HCEC 1CT (cell line): ENCODE data around the gene RBM15B.

Experiments used
- DNase-seq: peaks from one replicate; pipeline ENCODE4 v3.0.0-alpha.2; 2017

Gene RBM15B

GRCh38 chr3:51392355-51393133, 1.5 kb downstream of the RBM15B start:
- no peak for DNase-seq

GRCh38 chr3:51393134-51393495, 2.0 kb downstream of the RBM15B start:
- no peak for DNase-seq

- DNase-seq, result no peak
Observed at GRCh38 chr3:51393564-51393963, 2.5 kb downstream of the RBM15B start.

- DNase-seq, result no peak
Observed at GRCh38 chr3:51394541-51394940, 3.5 kb downstream of the RBM15B start.

- DNase-seq, result no peak
Observed at GRCh38 chr3:51395493-51396213, 4.6 kb downstream of the RBM15B start.

GRCh38 chr3:51396401-51396800, 5.3 kb downstream of the RBM15B start:
- DNase-seq, result no peak

- no peak for DNase-seq
Observed at GRCh38 chr3:51397392-51397791, 6.3 kb downstream of the RBM15B start.

- DNase-seq, result no peak
Observed at GRCh38 chr3:51398595-51399310, 7.7 kb downstream of the RBM15B start.

- DNase-seq, result no peak
Observed at GRCh38 chr3:51400166-51400565, 9.1 kb downstream of the RBM15B start.

- no peak for DNase-seq
Observed at GRCh38 chr3:51401735-51402134, 10.7 kb downstream of the RBM15B start.

- DNase-seq, result no peak
Observed at GRCh38 chr3:51403675-51404074, 12.6 kb downstream of the RBM15B start.

- no peak for DNase-seq
Observed at GRCh38 chr3:51408021-51408420, 16.9 kb downstream of the RBM15B start.

- no peak for DNase-seq
Observed at GRCh38 chr3:51408813-51409212, 17.7 kb downstream of the RBM15B start.

GRCh38 chr3:51422211-51422610, 31.1 kb downstream of the RBM15B start:
- DNase-seq, result no peak

- no peak for DNase-seq
Observed at GRCh38 chr3:51426921-51427320, 35.8 kb downstream of the RBM15B start.

- DNase-seq, result no peak
Observed at GRCh38 chr3:51429138-51429537, 38.1 kb downstream of the RBM15B start.

GRCh38 chr3:51434110-51434509, 43.0 kb downstream of the RBM15B start:
- DNase-seq, result no peak

- peak; percentile 65 for DNase-seq
Observed at GRCh38 chr3:51434746-51435327, 43.8 kb downstream of the RBM15B start.

- no peak for DNase-seq
Observed at GRCh38 chr3:51436998-51437639, 46.0 kb downstream of the RBM15B start.

- DNase-seq, result no peak
Observed at GRCh38 chr3:51441282-51442030, 50.4 kb downstream of the RBM15B start.

GRCh38 chr3:51445544-51446280, 54.6 kb downstream of the RBM15B start:
- no peak for DNase-seq
